22Rv1 (cell line): ENCODE measurements around the gene HNRNPR.
A peak's percentile ranks its signal among the peaks of the same experiment; 100 is the strongest.

Experiments
- H3K27ac ChIP-seq: fragments of 450-650 bp; 2 replicates; pipeline ENCODE4 v1.5.1; 2017
- CTCF ChIP-seq: fragments of 450-650 bp; IDR thresholded peaks from 2 replicates; pipeline ENCODE4 v1.5.1; 2017; ENCODE audit warnings: mild to moderate bottlenecking
- ZFX ChIP-seq: fragments of 450-650 bp; IDR thresholded peaks from 2 replicates; pipeline ENCODE4 v1.6.1; 2017; ENCODE audit warnings: antibody characterized with exemption, borderline replicate concordance

The HNRNPR gene

GRCh38 chr1:23370709-23371584 lies 26.9 kb upstream of the HNRNPR start:
- no peak overlapping the region for H3K27ac ChIP-seq
- TF ChIP-seq CTCF (no peak), ZFX (no peak)

GRCh38 chr1:23370330-23370708 lies 26.2 kb upstream of the HNRNPR start:
- no peak for TF ChIP-seq ZFX
- no peak for TF ChIP-seq CTCF
- H3K27ac ChIP-seq = peak overlapping the region; percentile 96

- no peak for TF ChIP-seq ZFX
- TF ChIP-seq CTCF = no peak
- peak within 1 kb of the TSS; percentile 96 for H3K27ac ChIP-seq
Observed at GRCh38 chr1:23369335-23370013, 25.4 kb upstream of the HNRNPR start, which contains the start of gene ZNF436. Gene ZNF436, minus strand, starts transcription at chr1:23369836. Its CDS starts 1,831 bp downstream, at chr1:23368005.

GRCh38 chr1:23368562-23369334 lies 24.7 kb upstream of the HNRNPR start:
- TF ChIP-seq CTCF (no peak), ZFX (no peak)
- peak overlapping the region; percentile 96 for H3K27ac ChIP-seq

GRCh38 chr1:23367791-23368561 lies 23.9 kb upstream of the HNRNPR start:
- TF ChIP-seq CTCF = no peak
- TF ChIP-seq ZFX = no peak
- peak overlapping the region; percentile 96 for H3K27ac ChIP-seq

- H3K27ac ChIP-seq = peak overlapping the region; percentile 96
- TF ChIP-seq CTCF (no peak), ZFX (no peak)
Observed at GRCh38 chr1:23367451-23367790, 23.3 kb upstream of the HNRNPR start.
